Neuronal stem cell (in vitro differentiated cells): ENCODE results near the gene STK32C.
"Not testable (repeated sequence)": the region's sequence is repeated elsewhere in the genome, so short reads cannot be mapped to it uniquely, and the experiment has no call there.

Experiments
- DNase-seq: peaks from one replicate; pipeline ENCODE4 v3.0.0-alpha.2; 2013; ENCODE audit warnings: low spot score
- H2AFZ ChIP-seq: one replicate; pipeline ENCODE4 v1.6.1; 2013; ENCODE audit warnings: mild to moderate bottlenecking, low read length, inconsistent platforms
- H2AK5ac ChIP-seq: 2 replicates; pipeline ENCODE4 v1.6.1; 2013; ENCODE audit warnings: low read depth, mild to moderate bottlenecking, inconsistent platforms, low read length, moderate library complexity, mixed read lengths
- H2BK120ac ChIP-seq: 2 replicates; pipeline ENCODE4 v1.6.1; 2013; ENCODE audit warnings: low read depth, mild to moderate bottlenecking, inconsistent platforms, low read length, moderate library complexity, mixed read lengths
- H2BK12ac ChIP-seq: one replicate; pipeline ENCODE4 v1.6.1; 2013; ENCODE audit warnings: low read length, inconsistent platforms
- H2BK15ac ChIP-seq: 2 replicates; pipeline ENCODE4 v1.6.1; 2013; ENCODE audit warnings: mild to moderate bottlenecking, low read length, inconsistent platforms, mixed read lengths
- H2BK5ac ChIP-seq: one replicate; pipeline ENCODE4 v1.6.1; 2013; ENCODE audit warnings: inconsistent platforms, mild to moderate bottlenecking, low read length, moderate library complexity
- H3K14ac ChIP-seq: one replicate; pipeline ENCODE4 v1.6.1; 2013; ENCODE audit warnings: low read length, inconsistent platforms
- H3K18ac ChIP-seq: 2 replicates; pipeline ENCODE4 v1.6.1; 2013; ENCODE audit warnings: low read length, inconsistent platforms
- H3K23ac ChIP-seq: 2 replicates; pipeline ENCODE4 v1.6.1; 2013; ENCODE audit warnings: low read depth, mild to moderate bottlenecking, mixed read lengths, low read length, inconsistent platforms; ENCODE audit not compliant: poor library complexity
- H3K27ac ChIP-seq: replicated peaks from 3 replicates; pipeline ENCODE4 v1.5.1; 2013; ENCODE audit warnings: low read length, inconsistent platforms
- H3K27me3 ChIP-seq, 3 experiments: 2 replicates each; pipeline ENCODE4 v1.6.1; 2013; ENCODE audit warnings: low read length in 3 of 3, mild to moderate bottlenecking in 2 of 3, inconsistent platforms in 1 of 3, low read depth in 1 of 3, mixed read lengths in 1 of 3, moderate library complexity in 1 of 3; ENCODE audit not compliant: control insufficient read depth in 3 of 3, insufficient read depth in 3 of 3
- H3K36me3 ChIP-seq, 2 donors: replicated peaks in 1 of 2; 2 replicates each; pipeline ENCODE4 v1.6.1; 2013; ENCODE audit warnings: low read length in 2 of 2; ENCODE audit not compliant: control insufficient read depth in 2 of 2, insufficient read depth in 2 of 2
- H3K4ac ChIP-seq: 2 replicates; pipeline ENCODE4 v1.6.1; 2013; ENCODE audit warnings: inconsistent platforms, mild to moderate bottlenecking, low read length, moderate library complexity
- H3K4me1 ChIP-seq, 2 donors: 1 replicate in 1 of 2; 2 replicates in 1 of 2; pipeline ENCODE4 v1.6.1; 2013; ENCODE audit warnings: low read length in 2 of 2, low read depth in 1 of 2; ENCODE audit not compliant: control insufficient read depth in 2 of 2, insufficient read depth in 1 of 2
- H3K4me2 ChIP-seq: one replicate; pipeline ENCODE4 v1.6.1; 2013; ENCODE audit warnings: mild to moderate bottlenecking, low read length, inconsistent platforms; ENCODE audit not compliant: insufficient read depth, poor library complexity, severe bottlenecking
- H3K4me3 ChIP-seq, 2 donors: 2 replicates each; pipeline ENCODE4 v1.5.1; 2013; ENCODE audit warnings: low read length in 2 of 2, mild to moderate bottlenecking in 2 of 2, inconsistent platforms in 1 of 2, moderate library complexity in 1 of 2
- H3K79me1 ChIP-seq: one replicate; pipeline ENCODE4 v1.6.1; 2013; ENCODE audit warnings: low read depth, mild to moderate bottlenecking, inconsistent platforms, low read length, moderate library complexity
- H3K9ac ChIP-seq: one replicate; pipeline ENCODE4 v1.6.1; 2013; ENCODE audit warnings: mild to moderate bottlenecking, low read depth, low read length, inconsistent platforms; ENCODE audit not compliant: poor library complexity
- H3K9me3 ChIP-seq, 2 donors: replicated peaks in 1 of 2; 2 replicates each; pipeline versions ENCODE3 to v1.6.1; 2013; ENCODE audit warnings: low read length in 2 of 2, mild to moderate bottlenecking in 2 of 2, inconsistent platforms in 1 of 2, low read depth in 1 of 2, mixed read lengths in 1 of 2, moderate library complexity in 1 of 2; ENCODE audit not compliant: control insufficient read depth in 2 of 2, insufficient read depth in 1 of 2
- H4K8ac ChIP-seq: one replicate; pipeline ENCODE4 v1.6.1; 2013; ENCODE audit warnings: low read depth, mild to moderate bottlenecking, inconsistent platforms, low read length, moderate library complexity
- H4K91ac ChIP-seq: one replicate; pipeline ENCODE4 v1.6.1; 2013; ENCODE audit warnings: low read length, low read depth, mild to moderate bottlenecking, inconsistent platforms; ENCODE audit not compliant: poor library complexity
- WGBS, 2 donors: extraction: QIAGEN DNeasy Blood & Tissue Kit; methylation state at CpG; one replicate each; pipeline ENCODE4 v1.1.7; 2013; ENCODE audit warnings: missing lambda C conversion rate in 2 of 2, mixed read lengths in 1 of 2; ENCODE audit not compliant: insufficient read length in 2 of 2, insufficient replicate concordance in 1 of 2; ENCODE audit errors: extremely low coverage in 2 of 2; 5-methylcytosine and 5-hydroxymethylcytosine counted together

Gene STK32C

GRCh38 chr10:132220996-132221395 is 86.8 kb downstream of the STK32C start:
- not testable (repeated sequence) for H3K4ac ChIP-seq, H4K91ac ChIP-seq, H4K8ac ChIP-seq, DNase-seq, H3K14ac ChIP-seq, H3K4me3 ChIP-seq, H3K9ac ChIP-seq, H2BK12ac ChIP-seq, H3K18ac ChIP-seq, H2BK15ac ChIP-seq, H2BK5ac ChIP-seq, H3K27me3 ChIP-seq, H3K79me1 ChIP-seq, H2AK5ac ChIP-seq, H3K4me1 ChIP-seq, H3K23ac ChIP-seq, H3K36me3 ChIP-seq, H3K9me3 ChIP-seq, H3K27ac ChIP-seq, H2AFZ ChIP-seq, H3K4me2 ChIP-seq, H2BK120ac ChIP-seq
- no CpG with 5 or more reads among the region's 18 CpGs for WGBS, 2 donors

GRCh38 chr10:132220061-132220460 is 87.7 kb downstream of the STK32C start:
- WGBS, 2 donors = no CpG with 5 or more reads among the region's 9 CpGs
- H3K36me3 ChIP-seq = no peaks in the 10 kb centered on the region
- peaks cover 1% of the 10 kb centered on the region for H3K79me1 ChIP-seq
- no peak overlapping the region for H3K4me2 ChIP-seq
- peaks cover 0 to 5% of the 10 kb centered on the region in 2 donors for H3K4me1 ChIP-seq
- no peak overlapping the region for H2AK5ac ChIP-seq
- H3K14ac ChIP-seq = no peak overlapping the region
- peaks cover 6 to 7% of the 10 kb centered on the region in 2 donors for H3K9me3 ChIP-seq
- H3K27ac ChIP-seq = no peak overlapping the region
- peak overlapping the region; percentile 10 for H3K23ac ChIP-seq
- H2BK12ac ChIP-seq = no peak overlapping the region
- H4K91ac ChIP-seq = no peak overlapping the region
- H3K4ac ChIP-seq = no peak overlapping the region
- no peak overlapping the region for H3K18ac ChIP-seq
- DNase-seq = no peak
- no peak overlapping the region for H2AFZ ChIP-seq
- no peaks in the 10 kb centered on the region for H3K27me3 ChIP-seq
- no peak overlapping the region for H2BK15ac ChIP-seq
- H3K4me3 ChIP-seq = no peak overlapping the region
- H2BK120ac ChIP-seq = no peak overlapping the region
- H3K9ac ChIP-seq = no peak overlapping the region
- H4K8ac ChIP-seq = no peak overlapping the region
- no peak overlapping the region for H2BK5ac ChIP-seq

GRCh38 chr10:132219486-132219885 is 88.3 kb downstream of the STK32C start:
- Histone ChIP-seq H3K4ac (no peak overlapping the region), H3K4me2 (no peak overlapping the region), H3K27ac (no peak overlapping the region), H3K4me3 (no peak overlapping the region), H3K79me1 (peaks cover 1% of the 10 kb centered on the region), H2BK15ac (no peak overlapping the region), H3K27me3 (no peaks in the 10 kb centered on the region), H4K8ac (no peak overlapping the region), H2AFZ (no peak overlapping the region), H4K91ac (no peak overlapping the region), H2BK120ac (no peak overlapping the region), H3K23ac (no peak overlapping the region), H2BK12ac (no peak overlapping the region), H3K9ac (no peak overlapping the region), H3K36me3 (no peaks in the 10 kb centered on the region), H3K4me1 (peaks cover 0 to 5% of the 10 kb centered on the region in 2 donors), H2AK5ac (no peak overlapping the region), H3K14ac (no peak overlapping the region), H3K9me3 (peaks cover 6 to 7% of the 10 kb centered on the region in 2 donors), H3K18ac (peak overlapping the region; percentile 28), H2BK5ac (no peak overlapping the region)
- DNase-seq = no peak
- no CpG with 5 or more reads among the region's 7 CpGs for WGBS, 2 donors

- not testable (repeated sequence) for H3K4me3 ChIP-seq, H3K4me2 ChIP-seq, H3K27ac ChIP-seq, H2BK120ac ChIP-seq, H3K9ac ChIP-seq, H3K27me3 ChIP-seq, H2BK5ac ChIP-seq, H3K4me1 ChIP-seq, H3K79me1 ChIP-seq, H2AK5ac ChIP-seq, DNase-seq, H4K91ac ChIP-seq, H3K4ac ChIP-seq, H2BK12ac ChIP-seq, H4K8ac ChIP-seq, H2AFZ ChIP-seq, H3K23ac ChIP-seq, H3K36me3 ChIP-seq, H2BK15ac ChIP-seq, H3K18ac ChIP-seq, H3K14ac ChIP-seq
- WGBS, 2 donors = no CpG with 5 or more reads among the region's 3 CpGs
- H3K9me3 ChIP-seq = peaks cover 6 to 22% of the 10 kb centered on the region in 2 donors
Observed at GRCh38 chr10:132216441-132216840, 91.3 kb downstream of the STK32C start.
